K562 (cell line): ENCODE data around the gene VWA8. TPM values are rescaled to one million over a fixed set of nuclear protein-coding genes. Genes with fewer than 3 reads are reported as not detected.
"Not testable (repeated sequence)": the region's sequence is repeated elsewhere in the genome, so short reads cannot be mapped to it uniquely, and the experiment has no call there.

Experiments used
- ATAC-seq: fragments of 200-7000 bp; cut with Tn5 transposase; 3 replicates; pipeline ENCODE4 v1.9.1; 2020; ENCODE audit warnings: moderate library complexity
- BruUV-seq: library from RNA; stranded (reverse); fragments of 400-500 nt; replicated peaks from 2 replicates; lab custom pipeline; 2021; lab: Mats Ljungman, UMichigan
- CTCF ChIA-PET: fragments of 300-600 bp; formaldehyde crosslinking; extraction: SDS; loops from one replicate; lab custom pipeline; 2021; ENCODE audit warnings: low intra/inter-chr PET ratio; lab: Yijun Ruan, JAX
- POLR2A ChIA-PET: fragments of 300-600, 350-650 bp; sonication (Branson Sonifier 250); formaldehyde crosslinking; extraction: SDS; loops from one replicate; lab custom pipeline; 2021; ENCODE audit warnings: antibody characterized with exemption, inconsistent platforms; lab: Yijun Ruan, JAX
- DNase-seq, 4 experiments: peaks; one replicate each; pipeline versions ENCODE4 v3.0.0 to v3.0.0-alpha.2; 2011 to 2018; ENCODE audit warnings: low spot score in 3 of 4, mixed read lengths in 3 of 4; ENCODE audit errors: extremely low read depth in 1 of 4
- FAIRE-seq: peaks from 2 replicates; lab custom pipeline; 2011; peaks lifted over from hg19 to GRCh38; lab: Jason Lieb, UNC
- H2AFZ ChIP-seq: 2 replicates; pipeline ENCODE4 v1.6.0; 2011; ENCODE audit warnings: low read depth, low read length, control low read depth, inconsistent platforms
- H3K27ac ChIP-seq: fragments of 200-600 bp; 3 replicates; pipeline ENCODE4 v1.8.0; 2011; ENCODE audit warnings: low read depth, mild to moderate bottlenecking, control low read depth, inconsistent platforms, low read length, moderate library complexity, mixed read lengths; ENCODE audit errors: extremely low read depth
- H3K27me3 ChIP-seq, 2 experiments: fragments of 300-600 bp in 1 of 2; 2 replicates in 1 of 2; 3 replicates in 1 of 2; pipeline versions ENCODE4 v1.6.0 to v1.8.0; 2011; ENCODE audit warnings: inconsistent platforms in 2 of 2, low read length in 2 of 2, mild to moderate bottlenecking in 1 of 2, mixed read lengths in 1 of 2, moderate library complexity in 1 of 2; ENCODE audit not compliant: control insufficient read depth in 2 of 2, insufficient read depth in 2 of 2
- H3K36me3 ChIP-seq: fragments of 300-600 bp; 3 replicates; pipeline ENCODE4 v1.8.0; 2011; ENCODE audit warnings: mild to moderate bottlenecking, low read length, inconsistent platforms; ENCODE audit not compliant: control insufficient read depth, insufficient read depth
- H3K4me1 ChIP-seq, 2 experiments: fragments of 200-600 bp in 1 of 2; replicated peaks in 1 of 2; 2 replicates in 1 of 2; 3 replicates in 1 of 2; pipeline versions ENCODE4 v1.5.1 to v1.8.0; 2011; ENCODE audit warnings: inconsistent platforms in 2 of 2, low read length in 2 of 2, mild to moderate bottlenecking in 1 of 2, mixed read lengths in 1 of 2, moderate library complexity in 1 of 2; ENCODE audit not compliant: control insufficient read depth in 2 of 2, insufficient read depth in 2 of 2
- H3K4me2 ChIP-seq: 2 replicates; pipeline ENCODE4 v1.6.1; 2011; ENCODE audit warnings: low read length, control low read depth, inconsistent platforms, mixed read lengths; ENCODE audit not compliant: insufficient read depth
- H3K4me3 ChIP-seq: fragments of 200-600 bp; sonication (generic), shearing (Covaris generic); 2 replicates; pipeline ENCODE4 v1.5.1; 2016; ENCODE audit warnings: control low read depth, inconsistent platforms
- H3K79me2 ChIP-seq: fragments of 200-600 bp; 3 replicates; pipeline ENCODE4 v1.8.0; 2011; ENCODE audit warnings: low read length, inconsistent platforms; ENCODE audit not compliant: control insufficient read depth, insufficient read depth
- H3K9ac ChIP-seq, 2 experiments: 2 replicates each; pipeline versions ENCODE4 v1.6.0 to v1.6.1; 2011; ENCODE audit warnings: low read depth in 2 of 2, low read length in 2 of 2, control low read depth in 1 of 2, inconsistent platforms in 1 of 2, mild to moderate bottlenecking in 1 of 2, mixed read lengths in 1 of 2; ENCODE audit not compliant: insufficient read depth in 1 of 2
- H3K9me1 ChIP-seq: one replicate; pipeline ENCODE4 v1.6.0; 2011; ENCODE audit warnings: inconsistent platforms, mild to moderate bottlenecking, low read length, moderate library complexity; ENCODE audit not compliant: control insufficient read depth, insufficient read depth
- H3K9me3 ChIP-seq: replicated peaks from 2 replicates; pipeline ENCODE4 v1.5.1; 2011; ENCODE audit warnings: low read depth, low read length, inconsistent platforms; ENCODE audit not compliant: control insufficient read depth, insufficient read depth
- H4K20me1 ChIP-seq: replicated peaks from 2 replicates; pipeline ENCODE4 v1.6.1; 2011; ENCODE audit warnings: low read length, inconsistent platforms, mixed read lengths; ENCODE audit not compliant: control insufficient read depth, insufficient read depth
- FOXP1 ChIP-seq: sonication (generic); formaldehyde crosslinking; IDR thresholded peaks from 2 replicates; pipeline ENCODE4 v1.8.0; 2022; ENCODE audit warnings: mild to moderate bottlenecking, missing genetic modification reagents
- TCF7 ChIP-seq: sonication (generic); IDR thresholded peaks from 2 replicates; pipeline ENCODE4 v1.6.1; 2016; ENCODE audit warnings: antibody characterized with exemption, borderline replicate concordance
- WGBS: fragments of 100-300 bp; shearing (Covaris generic); methylation state at CpG from one replicate; pipeline ENCODE4 v1.1.6; 2016; ENCODE audit warnings: low coverage, mixed read lengths; ENCODE audit not compliant: insufficient coverage; ENCODE audit errors: missing lambda C conversion rate; 5-methylcytosine and 5-hydroxymethylcytosine counted together
- in situ Hi-C: fragments of 300-500 bp; cut with MboI; formaldehyde crosslinking; loops from 4 replicates; pipeline ENCODE4 v1.15.0; 2018; ENCODE audit warnings: inconsistent platforms, mixed read lengths
- intact Hi-C: fragments of 100-400 bp; cut with micrococcal nuclease; formaldehyde crosslinking; loops from 2 replicates; pipeline ENCODE4 v1.14.2; 2022
- polyA plus RNA-seq, 8 experiments: library from polyadenylated mRNA; depleted of rRNA in 4 of 8; stranded (reverse) in 5 of 8; unstranded in 3 of 8; fragments of >200 nt; fragmentation: Nextera tagmentation in 2 of 8; fragmentation: Illumina TruSeq in 1 of 8; extraction: Ambion mirVana in 2 of 8; extraction: Trizol in 1 of 8; gene quantifications; 2 replicates each; pipeline versions ENCODE4 v1.2.1 to v1.2.3, GENCODE V29; 2011 to 2014; ENCODE audit warnings: inconsistent platforms in 1 of 8, missing spikeins in 1 of 8
- total RNA-seq, 7 experiments: library from RNA; depleted of rRNA in 6 of 7; stranded (reverse); fragments of >200 nt in 6 of 7; fragmentation: Illumina TruSeq in 2 of 7; extraction: Trizol in 2 of 7; gene quantifications; 2 replicates each; pipeline versions ENCODE4 v1.2.1 to v1.2.3, GENCODE V29; 2011 to 2021; ENCODE audit warnings: low replicate concordance in 1 of 7
- TF ChIP-seq, protein P1 (sequence below): fragments of 450-650 bp; IDR thresholded peaks from one replicate; pipeline ENCODE4 v1.6.1; 2018; ENCODE audit warnings: mild to moderate bottlenecking, moderate library complexity; ENCODE audit not compliant: partially characterized antibody

VWA8 gene
- total and polyA plus RNA-seq, 9 of the 15 experiments (the other 6 are each of a cell fraction or from before 2014, with no cell fraction given) = 2.1 to 18.5 (median 13.3) TPM

DNA sequence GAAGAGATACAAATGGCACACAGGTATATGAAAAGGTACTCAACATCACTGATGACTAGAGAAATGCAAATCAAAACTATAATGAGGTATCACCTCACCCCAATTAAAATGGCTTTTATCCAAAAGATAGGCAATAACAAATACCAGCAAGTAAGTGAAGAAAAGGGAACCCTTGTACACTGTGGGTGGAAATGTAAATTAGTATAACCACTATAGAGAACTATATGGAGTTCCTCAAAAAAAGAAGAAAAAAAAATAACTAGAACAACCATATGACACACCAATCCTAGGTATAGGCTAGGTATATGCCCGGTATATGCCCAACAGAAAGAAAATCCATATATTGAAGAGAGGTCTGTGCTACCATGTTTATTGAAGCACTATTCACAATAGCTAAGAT is 150.9 kb downstream of the VWA8 start:
- H2AFZ ChIP-seq = no peak overlapping the region
- FAIRE-seq (no peak), ATAC-seq (no peak), DNase-seq (no peak)
- no peak overlapping the region for H3K4me2 ChIP-seq
- H3K9ac ChIP-seq = no peak overlapping the region
- no peak overlapping the region for H3K4me3 ChIP-seq
- H3K36me3 ChIP-seq = peaks cover 33% of the 10 kb centered on the region; the same call in 1 of the 3 replicates
- BruUV-seq = no TSS peak
- H3K27ac ChIP-seq = no peak overlapping the region
- 100% methylated on average over 1 of the region's 1 CpG for WGBS
- H3K9me3 ChIP-seq = no peaks in the 10 kb centered on the region
- intact Hi-C loops = no loop called here
- H3K79me2 ChIP-seq = no peaks in the 10 kb centered on the region
- H3K27me3 ChIP-seq = no peaks in the 10 kb centered on the region
- H3K9me1 ChIP-seq = no peaks in the 10 kb centered on the region
- ChIA-PET POLR2A (no interaction called here), CTCF (no interaction called here)
- TF ChIP-seq FOXP1 (no peak), TCF7 (no peak)
- TF ChIP-seq, protein P1, sequence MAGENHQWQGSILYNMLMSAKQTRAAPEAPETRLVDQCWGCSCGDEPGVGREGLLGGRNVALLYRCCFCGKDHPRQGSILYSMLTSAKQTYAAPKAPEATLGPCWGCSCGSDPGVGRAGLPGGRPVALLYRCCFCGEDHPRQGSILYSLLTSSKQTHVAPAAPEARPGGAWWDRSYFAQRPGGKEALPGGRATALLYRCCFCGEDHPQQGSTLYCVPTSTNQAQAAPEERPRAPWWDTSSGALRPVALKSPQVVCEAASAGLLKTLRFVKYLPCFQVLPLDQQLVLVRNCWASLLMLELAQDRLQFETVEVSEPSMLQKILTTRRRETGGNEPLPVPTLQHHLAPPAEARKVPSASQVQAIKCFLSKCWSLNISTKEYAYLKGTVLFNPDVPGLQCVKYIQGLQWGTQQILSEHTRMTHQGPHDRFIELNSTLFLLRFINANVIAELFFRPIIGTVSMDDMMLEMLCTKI = no peak
- no peaks in the 10 kb centered on the region for H4K20me1 ChIP-seq
- in situ Hi-C loops = no loop called here
- no peaks in the 10 kb centered on the region for H3K4me1 ChIP-seq

DNA sequence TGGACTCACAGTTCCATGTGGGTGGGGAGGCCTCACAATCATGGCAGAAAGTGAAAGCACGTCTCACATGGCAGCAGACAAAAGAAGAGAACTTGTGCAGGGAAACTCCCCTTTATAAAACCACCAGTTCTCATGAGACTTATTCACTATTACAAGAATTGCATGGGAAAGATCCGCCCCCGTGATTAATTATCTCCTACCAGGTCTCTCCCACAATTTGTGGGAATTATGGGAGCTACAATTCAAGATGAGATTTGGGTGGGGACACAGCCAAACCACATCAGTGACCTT is 157.5 kb downstream of the VWA8 start:
- H3K9ac ChIP-seq, ATAC-seq, CTCF ChIA-PET, FAIRE-seq, H3K79me2 ChIP-seq, POLR2A ChIA-PET, intact Hi-C loops, H2AFZ ChIP-seq, H3K27ac ChIP-seq, H3K9me3 ChIP-seq, H3K27me3 ChIP-seq, in situ Hi-C loops, H3K4me1 ChIP-seq, H3K9me1 ChIP-seq, DNase-seq, BruUV-seq, H3K4me3 ChIP-seq, H4K20me1 ChIP-seq, H3K4me2 ChIP-seq: not testable (repeated sequence)
- WGBS = 85% methylated on average over 3 of the region's 3 CpGs
- H3K36me3 ChIP-seq = peaks cover 26% of the 10 kb centered on the region; the same call in 1 of the 3 replicates
